GM21528 (cell line): Measurements from ENCODE around the gene METTL8.

Experiments
- ATAC-seq: cut with Tn5 transposase; IDR thresholded peaks from one replicate; pipeline ENCODE4 v1.9.1; 2021; ENCODE audit warnings: mild to moderate bottlenecking, moderate library complexity; ENCODE audit not compliant: unreplicated experiment, low FRiP score

METTL8 gene

DNA sequence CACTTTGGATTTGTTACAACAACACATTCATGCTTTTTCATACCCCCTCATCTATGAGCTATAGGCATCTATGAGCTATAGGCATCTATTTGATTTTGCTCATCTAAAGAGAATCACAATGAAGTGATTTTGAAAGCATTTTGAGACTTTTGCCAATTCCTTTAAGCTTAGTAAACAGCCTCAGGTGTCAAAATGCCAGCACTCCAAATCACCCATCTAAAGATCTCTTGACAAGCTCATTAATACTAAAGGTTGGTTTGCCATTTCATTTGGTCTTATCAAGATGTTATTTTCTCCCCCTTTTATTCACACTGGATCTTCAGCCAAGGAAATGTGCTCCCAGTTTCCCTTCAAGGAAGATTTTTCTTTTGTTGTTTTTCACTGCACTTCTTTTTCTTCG, 162.4 kb downstream of the METTL8 start:
- no peak for ATAC-seq

DNA sequence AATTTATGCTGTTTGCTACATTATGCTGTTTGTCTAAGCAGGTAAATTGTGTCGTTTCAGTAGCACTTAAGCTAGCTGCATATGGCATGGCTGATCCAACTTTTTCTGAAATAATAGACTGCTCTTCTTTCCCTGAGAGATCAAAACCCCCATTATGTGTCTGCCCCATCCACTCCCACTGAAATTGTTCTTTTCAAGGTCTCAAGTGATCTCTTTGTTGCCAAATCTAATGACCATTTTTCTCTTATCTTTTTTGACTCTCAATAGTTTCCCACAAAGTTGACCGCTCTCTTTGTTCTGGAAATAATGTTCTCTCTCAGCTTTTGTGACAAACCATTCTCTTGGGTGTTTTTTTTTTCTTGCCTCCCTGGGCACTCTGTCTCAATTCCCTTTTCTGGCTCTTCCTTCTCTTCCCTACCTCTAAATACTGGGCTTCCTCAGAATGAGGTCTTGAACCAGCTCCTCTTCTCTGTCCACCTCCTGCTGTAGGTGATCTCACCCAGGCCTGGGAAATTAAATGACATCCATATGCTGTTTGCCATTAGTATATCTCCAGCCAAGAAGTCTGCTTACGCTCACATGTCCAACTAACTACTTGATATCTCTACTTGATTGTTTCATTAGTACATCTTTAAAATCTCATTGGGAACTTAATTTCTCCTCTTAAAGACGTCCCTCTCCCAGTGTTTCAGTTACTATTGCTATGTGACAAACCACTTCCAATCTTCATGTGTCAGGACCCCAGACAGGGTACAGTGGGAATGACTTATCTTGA, 165.7 kb downstream of the METTL8 start:
- ATAC-seq: no peak
